Loucy (cell line): ENCODE data around the gene AGPS.

Experiments
- H2AFZ ChIP-seq: fragments of 200-600 bp; sonication (generic); 2 replicates; pipeline ENCODE4 v1.6.0; 2016; ENCODE audit warnings: antibody characterized with exemption, mild to moderate bottlenecking, low read length, moderate library complexity
- H3F3A ChIP-seq: fragments of 200-600 bp; 2 replicates; pipeline ENCODE4 v1.6.0; 2016; ENCODE audit warnings: antibody characterized with exemption, low read depth, mild to moderate bottlenecking
- H3K27me3 ChIP-seq: fragments of 200-600 bp; sonication (generic); 2 replicates; pipeline ENCODE4 v1.6.1; 2014; ENCODE audit warnings: low read length, mild to moderate bottlenecking; ENCODE audit not compliant: insufficient read depth, poor library complexity, severe bottlenecking
- H3K36me3 ChIP-seq: fragments of 200-600 bp; sonication (generic); 2 replicates; pipeline ENCODE4 v1.6.1; 2016; ENCODE audit warnings: low read length; ENCODE audit not compliant: insufficient read depth
- H3K4me1 ChIP-seq: fragments of 200-600 bp; sonication (generic); 2 replicates; pipeline ENCODE4 v1.5.1; 2014; ENCODE audit warnings: low read length, mild to moderate bottlenecking; ENCODE audit not compliant: insufficient read depth, poor library complexity, severe bottlenecking
- H3K4me2 ChIP-seq: fragments of 200-600 bp; sonication (generic); 2 replicates; pipeline ENCODE4 v1.6.0; 2014; ENCODE audit warnings: antibody characterized with exemption, low read length, low read depth, mild to moderate bottlenecking; ENCODE audit not compliant: poor library complexity, severe bottlenecking
- H3K4me3 ChIP-seq: fragments of 200-600 bp; sonication (generic); 2 replicates; pipeline ENCODE4 v1.5.1; 2014; ENCODE audit warnings: low read length, mild to moderate bottlenecking, mixed read lengths; ENCODE audit not compliant: poor library complexity, severe bottlenecking
- H3K79me2 ChIP-seq: fragments of 200-600 bp; sonication (generic); 2 replicates; pipeline ENCODE4 v1.6.1; 2014; ENCODE audit warnings: low read length; ENCODE audit not compliant: insufficient read depth
- H3K9ac ChIP-seq: fragments of 200-600 bp; sonication (generic); 2 replicates; pipeline ENCODE4 v1.6.0; 2014; ENCODE audit warnings: mild to moderate bottlenecking, low read depth, low read length, moderate library complexity; ENCODE audit not compliant: poor library complexity, severe bottlenecking
- H3K9me2 ChIP-seq: fragments of 200-600 bp; sonication (generic); replicated peaks from 2 replicates; pipeline ENCODE4 v1.6.1; 2016; ENCODE audit warnings: low read depth, low read length, mixed read lengths
- H3K9me3 ChIP-seq: fragments of 200-600 bp; sonication (generic); 2 replicates; pipeline ENCODE4 v1.6.1; 2014; ENCODE audit warnings: mild to moderate bottlenecking, antibody characterized with exemption, low read length, low read depth; ENCODE audit not compliant: insufficient read depth
- H4K20me1 ChIP-seq: fragments of 200-600 bp; sonication (generic); 2 replicates; pipeline ENCODE4 v1.6.0; 2014; ENCODE audit warnings: antibody characterized with exemption, low read length, mild to moderate bottlenecking; ENCODE audit not compliant: insufficient read depth, poor library complexity, severe bottlenecking
- EZH2phosphoT487 ChIP-seq: fragments of 200-600 bp; IDR thresholded peaks from 2 replicates; pipeline ENCODE4 v1.6.1; 2018; ENCODE audit warnings: antibody characterized with exemption, mild to moderate bottlenecking, moderate library complexity, borderline replicate concordance
- TF ChIP-seq, protein P1 (sequence below): fragments of 200-600 bp; sonication (generic); conservative IDR thresholded peaks from 2 replicates; pipeline ENCODE4 v1.5.1; 2014; ENCODE audit warnings: mild to moderate bottlenecking, antibody characterized with exemption, low read length

Gene AGPS

DNA sequence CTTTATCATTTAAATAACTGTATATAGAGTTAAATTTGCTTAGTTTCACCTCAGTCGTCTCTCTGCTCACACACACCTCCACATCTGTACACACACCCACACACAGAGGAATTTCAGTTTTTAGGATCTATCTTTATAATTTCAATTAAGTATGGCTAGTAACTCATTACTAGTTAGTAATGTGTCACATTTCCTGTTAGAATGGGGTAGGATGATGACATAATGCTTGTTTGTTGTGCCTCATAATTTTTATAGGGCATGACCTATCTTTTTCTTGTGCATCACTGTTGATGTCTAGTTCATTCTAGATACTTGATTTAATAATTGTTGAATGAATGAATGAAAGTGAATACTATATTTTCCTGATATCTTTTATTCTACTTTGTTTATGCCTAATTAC, 108.6 kb downstream of the AGPS start:
- Histone ChIP-seq H2AFZ (no peak overlapping the region), H3K79me2 (no peaks in the 10 kb centered on the region), H3K4me2 (no peak overlapping the region), H3K9me2 (no peaks in the 10 kb centered on the region), H4K20me1 (no peaks in the 10 kb centered on the region), H3K9ac (no peak overlapping the region), H3K4me3 (no peak overlapping the region), H3F3A (0 out of 2 replicates have a peak, but pooled peaks cover 4% of the 10 kb centered on the region), H3K27me3 (no peaks in the 10 kb centered on the region), H3K9me3 (no peaks in the 10 kb centered on the region), H3K36me3 (peaks cover 49% of the 10 kb centered on the region), H3K4me1 (no peaks in the 10 kb centered on the region)
- no peak for TF ChIP-seq EZH2phosphoT487
- TF ChIP-seq, protein P1, sequence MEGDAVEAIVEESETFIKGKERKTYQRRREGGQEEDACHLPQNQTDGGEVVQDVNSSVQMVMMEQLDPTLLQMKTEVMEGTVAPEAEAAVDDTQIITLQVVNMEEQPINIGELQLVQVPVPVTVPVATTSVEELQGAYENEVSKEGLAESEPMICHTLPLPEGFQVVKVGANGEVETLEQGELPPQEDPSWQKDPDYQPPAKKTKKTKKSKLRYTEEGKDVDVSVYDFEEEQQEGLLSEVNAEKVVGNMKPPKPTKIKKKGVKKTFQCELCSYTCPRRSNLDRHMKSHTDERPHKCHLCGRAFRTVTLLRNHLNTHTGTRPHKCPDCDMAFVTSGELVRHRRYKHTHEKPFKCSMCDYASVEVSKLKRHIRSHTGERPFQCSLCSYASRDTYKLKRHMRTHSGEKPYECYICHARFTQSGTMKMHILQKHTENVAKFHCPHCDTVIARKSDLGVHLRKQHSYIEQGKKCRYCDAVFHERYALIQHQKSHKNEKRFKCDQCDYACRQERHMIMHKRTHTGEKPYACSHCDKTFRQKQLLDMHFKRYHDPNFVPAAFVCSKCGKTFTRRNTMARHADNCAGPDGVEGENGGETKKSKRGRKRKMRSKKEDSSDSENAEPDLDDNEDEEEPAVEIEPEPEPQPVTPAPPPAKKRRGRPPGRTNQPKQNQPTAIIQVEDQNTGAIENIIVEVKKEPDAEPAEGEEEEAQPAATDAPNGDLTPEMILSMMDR = no peak

DNA sequence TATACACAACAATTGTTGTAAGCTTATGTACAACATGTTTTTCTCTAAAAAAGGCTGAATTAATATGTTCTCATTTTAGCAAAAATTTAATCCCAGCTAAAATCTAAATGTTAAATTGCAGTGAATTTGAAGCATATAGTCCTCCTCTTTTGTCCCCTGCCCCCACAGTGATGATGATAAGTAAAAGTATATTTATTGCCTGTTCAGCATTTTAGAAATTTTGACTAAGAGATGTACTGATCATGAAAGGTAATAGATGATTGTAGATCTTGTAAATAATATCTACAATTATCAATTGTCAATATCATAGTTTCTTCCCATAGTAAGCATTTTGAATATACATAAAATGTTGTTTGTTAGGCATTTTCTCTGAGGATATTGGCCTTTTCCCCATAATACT, 113.9 kb downstream of the AGPS start:
- H3K79me2 ChIP-seq = no peaks in the 10 kb centered on the region
- H4K20me1 ChIP-seq = no peaks in the 10 kb centered on the region
- H3K9me2 ChIP-seq = no peaks in the 10 kb centered on the region
- H3K9me3 ChIP-seq = no peaks in the 10 kb centered on the region
- no peak overlapping the region for H3K4me3 ChIP-seq
- H3K4me1 ChIP-seq = no peaks in the 10 kb centered on the region
- H3F3A ChIP-seq = no peaks in the 10 kb centered on the region
- H3K9ac ChIP-seq = no peak overlapping the region
- H3K36me3 ChIP-seq = peaks cover 57% of the 10 kb centered on the region
- no peak overlapping the region for H2AFZ ChIP-seq
- no peak overlapping the region for H3K4me2 ChIP-seq
- H3K27me3 ChIP-seq = no peaks in the 10 kb centered on the region
- TF ChIP-seq, protein P1 = no peak
- TF ChIP-seq EZH2phosphoT487 = no peak

DNA sequence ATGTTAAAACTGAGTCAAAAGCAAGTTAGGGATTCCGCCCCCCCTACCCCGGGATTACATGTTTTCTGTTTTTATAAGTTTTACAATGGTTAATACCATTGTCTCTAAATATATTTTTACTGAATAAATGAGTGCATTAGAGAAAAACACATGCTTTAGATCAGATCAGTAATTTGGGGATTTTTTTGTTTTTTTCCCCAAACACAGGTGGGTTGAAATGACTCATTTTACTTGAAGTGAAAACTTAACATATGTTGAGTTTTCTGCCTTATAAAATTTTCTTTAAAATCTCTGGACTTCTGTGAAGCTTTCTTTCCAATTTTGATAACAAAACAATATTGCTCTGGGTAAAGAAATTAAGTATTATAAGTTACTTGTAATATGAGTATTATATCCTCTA, 114.4 kb downstream of the AGPS start:
- H3K9me3 ChIP-seq = no peaks in the 10 kb centered on the region
- H3K4me2 ChIP-seq = no peak overlapping the region
- no peaks in the 10 kb centered on the region for H4K20me1 ChIP-seq
- no peaks in the 10 kb centered on the region for H3K79me2 ChIP-seq
- no peaks in the 10 kb centered on the region for H3F3A ChIP-seq
- no peaks in the 10 kb centered on the region for H3K9me2 ChIP-seq
- peaks cover 55% of the 10 kb centered on the region for H3K36me3 ChIP-seq
- H3K4me3 ChIP-seq = no peak overlapping the region
- no peak overlapping the region for H3K9ac ChIP-seq
- no peak overlapping the region for H2AFZ ChIP-seq
- no peaks in the 10 kb centered on the region for H3K4me1 ChIP-seq
- TF ChIP-seq EZH2phosphoT487 = no peak
- TF ChIP-seq, protein P1 = no peak
- no peaks in the 10 kb centered on the region for H3K27me3 ChIP-seq
